IMR-90 (cell line): ENCODE measurements around the gene CMTM1. TPM values are rescaled to one million over a fixed set of nuclear protein-coding genes. Genes with fewer than 3 reads are reported as not detected.

Experiments
- ATAC-seq: fragments of 200-7000 bp; cut with Tn5 transposase; 2 replicates; pipeline ENCODE4 v1.9.1; 2020; ENCODE audit warnings: low read depth, mild to moderate bottlenecking, moderate library complexity
- BruUV-seq: library from RNA; stranded (reverse); fragments of 400-500 nt; replicated peaks from 2 replicates; lab custom pipeline; 2021; lab: Mats Ljungman, UMichigan
- CTCF ChIA-PET: fragments of 300-600 bp; formaldehyde crosslinking; extraction: SDS; loops from one replicate; lab custom pipeline; 2021; ENCODE audit warnings: antibody characterized with exemption; lab: Yijun Ruan, JAX
- POLR2A ChIA-PET: fragments of 300-600 bp; sonication (Branson Sonifier 250); formaldehyde crosslinking; loops from one replicate; lab custom pipeline; 2022; ENCODE audit warnings: antibody characterized with exemption; ENCODE audit not compliant: unreplicated experiment; lab: Charles Lee
- DNase-seq: peaks from one replicate; pipeline ENCODE4 v3.0.0; 2013
- H2AFZ ChIP-seq: replicated peaks from 2 replicates; pipeline ENCODE3; 2013; ENCODE audit warnings: low read length, mild to moderate bottlenecking; ENCODE audit not compliant: poor library complexity
- H2AK5ac ChIP-seq: 2 replicates; pipeline ENCODE4 v1.6.1; 2013; ENCODE audit warnings: low read depth, low read length, inconsistent platforms
- H2AK9ac ChIP-seq: replicated peaks from 2 replicates; pipeline ENCODE3; 2013; ENCODE audit warnings: mild to moderate bottlenecking, low read depth, low read length, moderate library complexity; ENCODE audit not compliant: poor library complexity
- H2BK120ac ChIP-seq: 2 replicates; pipeline ENCODE4 v1.6.1; 2013; ENCODE audit warnings: low read depth, low read length, inconsistent platforms
- H2BK15ac ChIP-seq: 3 replicates; pipeline ENCODE4 v1.6.1; 2013; ENCODE audit warnings: low read depth, low read length, inconsistent platforms
- H2BK20ac ChIP-seq: 2 replicates; pipeline ENCODE4 v1.6.1; 2013; ENCODE audit warnings: low read depth, mild to moderate bottlenecking, inconsistent platforms, low read length, moderate library complexity
- H2BK5ac ChIP-seq: 2 replicates; pipeline ENCODE4 v1.6.1; 2013; ENCODE audit warnings: mild to moderate bottlenecking, low read depth, low read length, inconsistent platforms; ENCODE audit not compliant: poor library complexity, severe bottlenecking
- H3K14ac ChIP-seq: replicated peaks from 2 replicates; pipeline ENCODE4 v1.6.1; 2013; ENCODE audit warnings: low read depth, low read length, inconsistent platforms
- H3K18ac ChIP-seq: 2 replicates; pipeline ENCODE4 v1.6.1; 2013; ENCODE audit warnings: low read depth, low read length, control low read depth
- H3K23ac ChIP-seq: 2 replicates; pipeline ENCODE4 v1.6.1; 2013; ENCODE audit warnings: low read depth, low read length, inconsistent platforms
- H3K27ac ChIP-seq: 2 replicates; pipeline ENCODE4 v1.5.1; 2013; ENCODE audit warnings: mild to moderate bottlenecking, control low read depth, low read length; ENCODE audit not compliant: insufficient read depth
- H3K27me3 ChIP-seq: 2 replicates; pipeline ENCODE4 v1.6.1; 2013; ENCODE audit warnings: low read length; ENCODE audit not compliant: control insufficient read depth, insufficient read depth
- H3K36me3 ChIP-seq: 2 replicates; pipeline ENCODE4 v1.6.1; 2013; ENCODE audit warnings: low read length, mixed read lengths; ENCODE audit not compliant: control insufficient read depth, insufficient read depth
- H3K4ac ChIP-seq: 2 replicates; pipeline ENCODE4 v1.6.1; 2013; ENCODE audit warnings: low read depth, low read length, inconsistent platforms
- H3K4me1 ChIP-seq: 2 replicates; pipeline ENCODE4 v1.6.1; 2013; ENCODE audit warnings: low read length, mixed read lengths; ENCODE audit not compliant: control insufficient read depth, insufficient read depth
- H3K4me2 ChIP-seq: 2 replicates; pipeline ENCODE4 v1.6.1; 2013; ENCODE audit warnings: low read depth, mild to moderate bottlenecking, control low read depth, low read length, moderate library complexity
- H3K4me3 ChIP-seq: 2 replicates; pipeline ENCODE4 v1.5.1; 2013; ENCODE audit warnings: low read depth, mild to moderate bottlenecking, control low read depth, low read length, moderate library complexity; ENCODE audit not compliant: insufficient read depth
- H3K56ac ChIP-seq: 2 replicates; pipeline ENCODE4 v1.6.1; 2013; ENCODE audit warnings: low read length, inconsistent platforms; ENCODE audit not compliant: insufficient read depth; ENCODE audit errors: extremely low read depth
- H3K79me1 ChIP-seq, 2 experiments: 2 replicates each; pipeline ENCODE4 v1.6.1; 2013; ENCODE audit warnings: low read length in 2 of 2, inconsistent platforms in 1 of 2, low read depth in 1 of 2
- H3K9ac ChIP-seq: 2 replicates; pipeline ENCODE4 v1.6.1; 2013; ENCODE audit warnings: low read depth, low read length, control low read depth
- H3K9me1 ChIP-seq: 2 replicates; pipeline ENCODE4 v1.6.1; 2013; ENCODE audit warnings: low read length, inconsistent platforms; ENCODE audit not compliant: insufficient read depth
- H3K9me3 ChIP-seq: 2 replicates; pipeline ENCODE4 v1.6.1; 2013; ENCODE audit warnings: low read length; ENCODE audit not compliant: control insufficient read depth, insufficient read depth
- H4K20me1 ChIP-seq: 2 replicates; pipeline ENCODE4 v1.6.1; 2013; ENCODE audit warnings: low read length, inconsistent platforms; ENCODE audit not compliant: insufficient read depth
- H4K5ac ChIP-seq: 2 replicates; pipeline ENCODE4 v1.6.1; 2013; ENCODE audit warnings: mild to moderate bottlenecking, low read depth, low read length, control low read depth
- H4K8ac ChIP-seq, 2 experiments: 2 replicates each; pipeline ENCODE4 v1.6.1; 2013; ENCODE audit warnings: low read depth in 2 of 2, low read length in 2 of 2, control low read depth in 1 of 2, inconsistent platforms in 1 of 2
- H4K91ac ChIP-seq: 2 replicates; pipeline ENCODE4 v1.6.1; 2013; ENCODE audit warnings: low read depth, low read length, inconsistent platforms; ENCODE audit not compliant: insufficient read depth
- FOS ChIP-seq: fragments of 150-350 bp; IDR thresholded peaks from 2 replicates; pipeline ENCODE4 v1.6.1; 2016; ENCODE audit warnings: low read depth, low read length
- MAFK ChIP-seq: IDR thresholded peaks from 2 replicates; pipeline ENCODE4 v1.6.1; 2012; ENCODE audit warnings: low read depth, low read length, improper control_type of control experiment
- MAZ ChIP-seq: IDR thresholded peaks from 2 replicates; pipeline ENCODE4 v1.6.1; 2012; ENCODE audit warnings: low read depth, mild to moderate bottlenecking, low read length, improper control_type of control experiment, moderate library complexity, borderline replicate concordance
- NFE2L2 ChIP-seq: fragments of 150-350 bp; IDR thresholded peaks from 2 replicates; pipeline ENCODE4 v1.6.1; 2016; ENCODE audit warnings: low read depth, mild to moderate bottlenecking, low read length
- POLR2A ChIP-seq: IDR thresholded peaks from 2 replicates; pipeline ENCODE4 v1.6.1; 2012; ENCODE audit warnings: mild to moderate bottlenecking, low read depth, low read length
- RAD21 ChIP-seq: IDR thresholded peaks from 2 replicates; pipeline ENCODE4 v1.6.1; 2012; ENCODE audit warnings: low read length, improper control_type of control experiment
- SMC3 ChIP-seq: fragments of 150-350 bp; IDR thresholded peaks from 2 replicates; pipeline ENCODE4 v1.6.1; 2016; ENCODE audit warnings: low read depth, mild to moderate bottlenecking, antibody characterized with exemption, low read length, moderate library complexity
- WGBS, 2 experiments: methylation state at CpG; one replicate each; pipeline versions ENCODE4 v1.1.5 to v1.1.7; 2013; ENCODE audit warnings: missing lambda C conversion rate in 2 of 2; ENCODE audit not compliant: insufficient read length in 1 of 2; ENCODE audit errors: extremely low coverage in 2 of 2; 5-methylcytosine and 5-hydroxymethylcytosine counted together
- dilution Hi-C: fragments of 300-500 bp; cut with HindIII; formaldehyde crosslinking; loops from one replicate; pipeline ENCODE4 v1.14.3; 2018; ENCODE audit warnings: low sequenced_read_pairs; ENCODE audit not compliant: unreplicated experiment
- in situ Hi-C: fragments of 300-500 bp; cut with MboI; formaldehyde crosslinking; loops from 3 replicates; pipeline ENCODE4 v1.14.3; 2019; ENCODE audit warnings: low sequenced_read_pairs, inconsistent platforms, mixed read lengths
- intact Hi-C: fragments of 100-400 bp; cut with micrococcal nuclease; formaldehyde crosslinking; loops from 2 replicates; pipeline ENCODE4 v1.10.0; 2022
- polyA plus RNA-seq, 3 experiments: library from polyadenylated mRNA; depleted of rRNA; stranded (reverse); fragments of >200 nt; gene quantifications; 2 replicates each; pipeline ENCODE4 v1.2.3, GENCODE V29; 2012; ENCODE audit warnings: low replicate concordance in 1 of 3
- total RNA-seq: library from RNA; depleted of rRNA; stranded (reverse); fragments of >200 nt; gene quantifications from 2 replicates; pipeline ENCODE4 v1.2.3, GENCODE V29; 2012
- TF ChIP-seq, protein P1 (sequence below): conservative IDR thresholded peaks from 2 replicates; pipeline ENCODE4 v1.5.1; 2012; ENCODE audit warnings: mild to moderate bottlenecking, low read depth, low read length, improper control_type of control experiment
- TF ChIP-seq, protein P2 (sequence below): fragments of 150-350 bp; IDR thresholded peaks from 2 replicates; pipeline ENCODE4 v1.6.1; 2016; ENCODE audit warnings: low read depth, mild to moderate bottlenecking, low read length, moderate library complexity, borderline replicate concordance
- TF ChIP-seq, protein P3 (sequence below): fragments of 150-350 bp; IDR thresholded peaks from 2 replicates; pipeline ENCODE4 v1.6.1; 2017; ENCODE audit warnings: mild to moderate bottlenecking, antibody characterized with exemption, low read length, low read depth

Gene CMTM1
- total and polyA plus RNA-seq, 2 of the 4 experiments (the other 2 are of a cell fraction): 0.54 to 2.1 TPM

DNA sequence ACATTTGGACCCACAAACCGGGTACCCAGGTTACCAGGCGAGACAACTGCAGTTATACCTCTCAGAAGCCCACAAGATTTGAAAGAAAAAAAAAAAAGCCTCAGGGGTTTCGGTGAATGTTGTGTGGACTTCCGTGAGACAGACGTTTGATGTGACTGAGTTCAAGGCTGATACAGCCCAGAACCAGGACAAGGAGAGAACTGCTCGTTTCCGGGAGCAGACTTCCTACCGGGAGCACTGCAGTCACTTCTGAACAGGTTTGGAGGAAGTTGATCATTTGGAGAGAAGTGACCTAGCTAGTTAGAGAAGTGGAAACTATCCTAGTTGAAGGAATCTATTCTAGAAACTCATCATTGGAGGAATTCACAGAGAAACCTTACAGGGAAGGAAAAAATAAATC, 13.0 kb upstream of the CMTM1 start (continued):
- TF ChIP-seq, protein P1, sequence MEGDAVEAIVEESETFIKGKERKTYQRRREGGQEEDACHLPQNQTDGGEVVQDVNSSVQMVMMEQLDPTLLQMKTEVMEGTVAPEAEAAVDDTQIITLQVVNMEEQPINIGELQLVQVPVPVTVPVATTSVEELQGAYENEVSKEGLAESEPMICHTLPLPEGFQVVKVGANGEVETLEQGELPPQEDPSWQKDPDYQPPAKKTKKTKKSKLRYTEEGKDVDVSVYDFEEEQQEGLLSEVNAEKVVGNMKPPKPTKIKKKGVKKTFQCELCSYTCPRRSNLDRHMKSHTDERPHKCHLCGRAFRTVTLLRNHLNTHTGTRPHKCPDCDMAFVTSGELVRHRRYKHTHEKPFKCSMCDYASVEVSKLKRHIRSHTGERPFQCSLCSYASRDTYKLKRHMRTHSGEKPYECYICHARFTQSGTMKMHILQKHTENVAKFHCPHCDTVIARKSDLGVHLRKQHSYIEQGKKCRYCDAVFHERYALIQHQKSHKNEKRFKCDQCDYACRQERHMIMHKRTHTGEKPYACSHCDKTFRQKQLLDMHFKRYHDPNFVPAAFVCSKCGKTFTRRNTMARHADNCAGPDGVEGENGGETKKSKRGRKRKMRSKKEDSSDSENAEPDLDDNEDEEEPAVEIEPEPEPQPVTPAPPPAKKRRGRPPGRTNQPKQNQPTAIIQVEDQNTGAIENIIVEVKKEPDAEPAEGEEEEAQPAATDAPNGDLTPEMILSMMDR: no peak
- TF ChIP-seq, protein P2, sequence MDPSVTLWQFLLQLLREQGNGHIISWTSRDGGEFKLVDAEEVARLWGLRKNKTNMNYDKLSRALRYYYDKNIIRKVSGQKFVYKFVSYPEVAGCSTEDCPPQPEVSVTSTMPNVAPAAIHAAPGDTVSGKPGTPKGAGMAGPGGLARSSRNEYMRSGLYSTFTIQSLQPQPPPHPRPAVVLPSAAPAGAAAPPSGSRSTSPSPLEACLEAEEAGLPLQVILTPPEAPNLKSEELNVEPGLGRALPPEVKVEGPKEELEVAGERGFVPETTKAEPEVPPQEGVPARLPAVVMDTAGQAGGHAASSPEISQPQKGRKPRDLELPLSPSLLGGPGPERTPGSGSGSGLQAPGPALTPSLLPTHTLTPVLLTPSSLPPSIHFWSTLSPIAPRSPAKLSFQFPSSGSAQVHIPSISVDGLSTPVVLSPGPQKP: no peak
- TF ChIP-seq RAD21: no peak

DNA sequence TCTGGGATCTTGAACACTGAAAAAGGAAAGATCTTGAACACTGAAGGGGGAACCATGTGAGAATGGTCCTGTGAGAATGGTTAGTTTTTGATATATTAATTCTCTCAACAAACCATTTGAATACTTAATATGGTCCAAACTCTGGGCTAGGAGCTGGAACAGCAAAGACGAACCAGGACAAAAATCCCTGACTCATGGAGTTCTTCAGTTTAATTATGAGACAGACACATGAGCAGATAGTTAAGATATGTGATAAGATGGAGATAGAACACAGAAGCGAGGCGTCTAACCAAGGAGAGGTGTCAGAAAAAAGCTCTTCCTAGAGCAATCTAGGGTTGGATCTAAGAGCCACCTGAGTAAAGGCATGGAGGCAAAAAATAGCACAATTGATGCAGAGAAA, 12.2 kb upstream of the CMTM1 start:
- Histone ChIP-seq H2BK5ac (no peak overlapping the region), H4K5ac (no peak overlapping the region), H3K4me1 (peaks cover 6% of the 10 kb centered on the region), H3K9me3 (no peaks in the 10 kb centered on the region), H3K27ac (no peak overlapping the region), H3K4me2 (no peak overlapping the region), H2AK5ac (no peak overlapping the region), H3K36me3 (peaks cover 4% of the 10 kb centered on the region), H2BK15ac (no peak overlapping the region), H3K9me1 (peaks cover 14% of the 10 kb centered on the region; the same call in 1 of the 2 replicates), H3K14ac (no peak overlapping the region), H3K79me1 (peaks cover 52 to 73% of the 10 kb centered on the region in 2 experiments), H2BK120ac (no peak overlapping the region), H3K23ac (no peak overlapping the region), H3K27me3 (no peaks in the 10 kb centered on the region), H4K8ac (no peak overlapping the region), H3K4ac (no peak overlapping the region), H2AFZ (no peak overlapping the region), H2AK9ac (no peak overlapping the region), H4K91ac (no peak overlapping the region), H3K56ac (no peak overlapping the region), H2BK20ac (no peak overlapping the region), H4K20me1 (no peaks in the 10 kb centered on the region), H3K18ac (no peak overlapping the region), H3K9ac (no peak overlapping the region), H3K4me3 (no peak overlapping the region)
- CTCF ChIA-PET: no interaction called here
- intact Hi-C loops (no loop called here), in situ Hi-C loops (loop anchor here (5.0 kb wide), 1 partner anchor 48 kb away; the partner anchor contains the start of gene CMTM3), dilution Hi-C loops (no loop called here)
- WGBS, 2 experiments: 90% methylated on average over 2 of the region's 3 CpGs; no CpG with 5 or more reads in 1 of the 2 experiments
- no peak for TF ChIP-seq FOS
- TF ChIP-seq MAZ: no peak
- TF ChIP-seq, protein P1: no peak
- no peak for TF ChIP-seq SMC3
- TF ChIP-seq NFE2L2: no peak
- no peak for TF ChIP-seq POLR2A
- TF ChIP-seq, protein P3, sequence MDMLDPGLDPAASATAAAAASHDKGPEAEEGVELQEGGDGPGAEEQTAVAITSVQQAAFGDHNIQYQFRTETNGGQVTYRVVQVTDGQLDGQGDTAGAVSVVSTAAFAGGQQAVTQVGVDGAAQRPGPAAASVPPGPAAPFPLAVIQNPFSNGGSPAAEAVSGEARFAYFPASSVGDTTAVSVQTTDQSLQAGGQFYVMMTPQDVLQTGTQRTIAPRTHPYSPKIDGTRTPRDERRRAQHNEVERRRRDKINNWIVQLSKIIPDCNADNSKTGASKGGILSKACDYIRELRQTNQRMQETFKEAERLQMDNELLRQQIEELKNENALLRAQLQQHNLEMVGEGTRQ: no peak
- no peak for TF ChIP-seq MAFK
- no peak for ATAC-seq
- no peak for DNase-seq
- no TSS peak for BruUV-seq
- POLR2A ChIA-PET: no interaction called here
